T-helper 1 cell treated with Interleukin-12 subunit alpha and Interleukin-12 subunit beta and Interleukin-4 antibody, amounts not matched to agents 30 ng/mL and 1 ng/mL, for 36 hours (primary cell): ENCODE results near the gene ACTR2. TPM values are rescaled to one million over a fixed set of nuclear protein-coding genes. Genes with fewer than 3 reads are reported as not detected.

ENCODE experiments used
- intact Hi-C: fragments of 100-400 bp; cut with micrococcal nuclease; formaldehyde crosslinking; loops from one replicate; pipeline ENCODE4 v1.15.1; 2024
- total RNA-seq: library from RNA; stranded (reverse); gene quantifications from 2 replicates; pipeline ENCODE4 v1.2.3, GENCODE V29; 2022

ACTR2 gene
- total RNA-seq, 1 donor from 2014 or later: 436 TPM

DNA sequence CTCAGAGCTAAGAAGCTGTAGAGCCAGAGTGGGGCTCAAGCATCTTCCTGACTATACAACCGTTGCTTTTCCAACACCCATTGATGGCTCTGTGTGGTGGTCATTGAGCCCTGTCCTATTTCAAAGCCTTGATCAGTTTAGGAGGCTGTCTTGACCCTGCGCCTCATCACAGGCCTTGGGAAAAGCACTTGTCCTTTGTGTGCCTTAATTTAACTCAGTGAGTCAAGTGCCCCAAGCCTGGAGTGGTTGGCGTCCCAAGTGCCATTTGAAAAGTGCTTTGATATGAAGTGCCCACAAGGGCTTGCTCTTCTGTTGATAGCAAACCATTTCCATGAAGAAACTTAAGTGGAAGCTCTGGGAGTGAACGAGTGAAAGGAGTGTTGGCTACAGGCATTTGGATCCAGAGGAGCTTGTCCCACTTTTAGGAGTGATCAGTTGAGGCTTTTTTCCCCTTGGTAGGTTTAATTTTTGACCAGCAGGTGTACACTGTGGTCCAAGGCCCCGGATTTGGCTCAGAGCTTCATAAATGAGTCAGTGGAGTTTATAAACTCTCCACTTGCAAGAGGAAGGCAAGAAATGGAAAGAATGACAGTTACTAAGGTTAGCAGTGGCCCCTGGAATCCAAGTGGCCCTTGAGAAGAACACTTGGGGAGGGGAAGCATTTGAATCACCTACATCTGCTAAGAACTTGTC, 50.3 kb downstream of the ACTR2 start:
- intact Hi-C loops: no loop called here

DNA sequence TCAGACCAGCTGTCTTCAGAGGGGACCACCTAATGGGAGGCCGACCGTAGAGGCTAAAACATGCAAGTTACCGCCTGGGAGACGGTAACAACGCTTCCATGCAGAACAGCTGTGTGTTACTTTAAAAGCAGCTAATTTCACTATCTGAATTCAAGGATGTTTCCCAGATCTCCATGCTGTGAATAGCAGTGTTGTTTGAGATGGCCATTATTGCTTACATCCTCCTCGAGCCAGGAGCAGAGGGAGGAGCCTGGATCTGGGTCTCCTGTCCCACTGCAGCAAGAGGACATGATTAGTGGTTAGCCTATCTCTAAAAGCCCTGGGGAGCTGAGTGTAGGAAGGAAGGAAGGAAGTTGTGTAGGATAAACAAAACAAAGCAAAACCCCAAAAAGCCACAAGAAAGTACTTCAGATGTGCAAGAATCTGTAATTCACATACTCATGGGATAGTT, 50.9 kb downstream of the ACTR2 start:
- intact Hi-C loops: no loop called here

DNA sequence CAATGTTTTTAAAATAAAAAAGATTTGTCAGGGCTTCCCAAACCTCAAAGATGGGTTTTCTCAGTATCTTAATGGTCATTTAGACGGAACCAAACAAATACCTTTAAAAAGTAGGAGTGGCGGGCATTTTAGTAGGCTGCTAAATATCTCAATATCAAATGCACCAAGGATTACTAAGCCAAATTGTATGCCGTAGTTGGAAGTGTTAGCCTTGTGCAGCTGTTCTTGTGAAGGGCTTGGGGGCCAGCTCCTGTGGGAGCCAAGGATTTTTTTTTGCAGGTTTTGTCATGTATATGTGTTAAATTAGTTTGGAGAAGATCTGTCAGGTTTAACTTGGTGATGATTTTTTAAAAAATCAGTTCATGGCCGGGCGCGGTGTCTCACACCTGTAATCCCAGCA, 52.1 kb downstream of the ACTR2 start:
- intact Hi-C loops: no loop called here

DNA sequence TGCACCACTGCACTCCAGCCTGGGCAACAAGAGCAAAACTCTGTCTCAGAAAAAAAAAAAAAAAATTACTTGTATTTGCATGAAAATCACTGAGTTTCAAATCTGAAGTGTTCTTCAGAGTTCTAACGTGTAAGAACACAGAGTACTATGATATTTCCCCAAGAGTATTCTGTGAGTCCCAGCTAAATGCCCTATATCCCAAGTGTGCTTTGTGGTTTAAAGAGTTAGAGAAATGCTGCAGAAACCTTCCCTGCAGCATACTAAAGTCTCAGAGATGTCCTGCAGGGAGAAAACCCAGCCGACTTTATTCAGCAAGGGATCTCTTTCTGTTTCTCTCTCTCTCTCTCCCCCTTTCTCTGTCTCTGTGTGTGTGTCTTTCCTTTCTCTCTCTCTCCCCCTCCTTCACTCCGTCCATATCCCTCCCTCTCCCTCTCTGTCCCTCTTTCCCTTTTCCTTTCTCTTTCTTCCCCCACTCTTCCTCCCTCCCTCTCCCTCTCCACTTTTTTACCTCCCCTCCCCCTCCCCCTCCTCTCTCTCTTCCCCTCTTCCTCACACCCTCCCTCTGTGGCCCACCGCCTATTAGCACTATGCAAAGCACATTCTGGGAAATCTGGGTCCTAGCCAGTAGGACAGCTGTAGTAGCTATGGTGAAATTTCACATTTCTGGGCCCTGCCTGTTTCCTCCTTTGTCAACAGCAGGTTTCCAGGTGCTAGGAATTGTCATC, 54.2 kb downstream of the ACTR2 start:
- intact Hi-C loops: no loop called here

DNA sequence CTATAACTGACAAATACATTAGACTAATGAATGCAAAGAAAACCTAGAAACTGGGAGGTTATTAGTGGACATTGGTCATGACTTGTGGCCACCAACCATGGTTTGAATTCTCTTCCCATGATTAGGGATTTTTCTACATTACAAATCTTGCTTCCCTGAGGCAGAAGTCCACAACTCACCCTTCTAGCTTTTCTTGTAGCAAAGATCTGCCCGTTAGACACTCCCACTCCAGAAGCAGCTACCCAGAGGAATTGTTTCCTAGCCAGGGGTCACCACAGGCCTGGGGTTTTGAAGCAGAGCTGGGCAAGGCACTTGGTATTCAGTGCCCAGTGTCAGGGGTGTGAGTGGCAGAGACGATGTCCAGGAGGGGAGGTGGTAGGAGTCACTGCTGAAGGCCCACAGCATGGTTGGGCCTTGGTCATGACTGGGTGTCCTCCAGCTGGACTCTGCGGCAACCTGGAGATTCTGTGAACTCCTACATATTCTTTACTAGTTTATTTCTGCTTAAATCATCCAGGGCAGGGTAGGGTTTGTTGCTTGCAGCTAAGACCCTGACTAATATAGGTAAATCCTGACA, 54.9 kb downstream of the ACTR2 start:
- intact Hi-C loops: no loop called here

DNA sequence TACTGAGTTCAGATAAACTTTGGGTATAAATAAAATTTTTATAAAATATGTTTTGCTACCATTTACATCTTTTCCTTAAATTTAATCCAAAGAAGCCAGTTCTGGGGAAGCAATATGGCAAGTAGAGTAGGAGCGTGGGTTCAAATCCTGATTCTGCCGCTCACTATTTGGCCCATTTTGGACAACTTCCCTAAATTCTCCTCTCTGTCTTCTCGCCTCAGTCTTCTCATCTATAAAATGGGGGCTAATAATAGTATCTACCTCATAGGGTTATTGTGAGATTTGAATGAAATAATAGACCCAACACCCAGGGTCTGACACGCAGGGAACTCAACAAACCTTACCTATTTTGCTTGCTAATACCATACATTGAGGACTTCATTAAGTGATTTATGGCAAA, 59.7 kb downstream of the ACTR2 start:
- intact Hi-C loops: no loop called here

DNA sequence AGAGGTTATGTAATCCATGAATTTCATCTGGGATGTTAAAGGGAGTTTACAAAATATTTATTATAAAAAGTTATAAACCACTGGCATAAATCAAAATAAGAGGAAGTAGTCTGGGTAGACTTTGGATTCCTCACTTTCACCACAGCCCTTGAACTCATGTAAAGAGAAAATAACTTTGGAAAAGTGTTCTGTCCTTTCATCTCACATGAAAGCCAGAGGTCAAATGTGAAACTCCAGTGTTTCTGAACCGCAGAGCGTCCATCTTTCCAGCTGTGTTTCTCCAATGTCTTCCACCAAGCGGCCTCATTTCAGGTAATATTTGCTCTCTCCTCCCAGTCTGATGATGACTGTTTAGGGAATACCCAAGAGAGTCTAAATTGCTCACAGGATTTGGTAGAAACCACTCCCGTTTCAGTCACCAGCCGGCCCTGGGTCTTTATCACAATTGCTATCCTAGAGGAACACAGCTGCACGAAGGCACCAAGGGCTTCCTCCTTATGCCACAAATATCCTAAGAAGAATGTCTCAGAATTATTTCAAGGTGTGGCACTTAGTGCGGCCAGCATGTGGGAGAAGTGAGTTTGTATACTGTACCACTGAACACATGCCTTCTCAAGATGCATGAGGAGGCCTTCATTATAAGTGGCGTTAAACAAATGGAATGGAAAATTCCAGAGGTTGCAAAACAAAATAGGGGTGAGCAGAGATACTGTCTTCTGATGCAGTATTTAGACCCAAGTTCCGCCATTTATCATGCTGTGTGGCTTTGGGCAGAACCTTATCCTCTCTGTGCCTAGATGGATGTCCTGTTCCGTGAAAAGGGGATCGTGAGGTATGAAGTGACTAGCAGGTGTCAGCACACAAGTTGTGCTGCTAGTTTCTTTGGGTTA, 63.8 kb downstream of the ACTR2 start:
- intact Hi-C loops: no loop called here

DNA sequence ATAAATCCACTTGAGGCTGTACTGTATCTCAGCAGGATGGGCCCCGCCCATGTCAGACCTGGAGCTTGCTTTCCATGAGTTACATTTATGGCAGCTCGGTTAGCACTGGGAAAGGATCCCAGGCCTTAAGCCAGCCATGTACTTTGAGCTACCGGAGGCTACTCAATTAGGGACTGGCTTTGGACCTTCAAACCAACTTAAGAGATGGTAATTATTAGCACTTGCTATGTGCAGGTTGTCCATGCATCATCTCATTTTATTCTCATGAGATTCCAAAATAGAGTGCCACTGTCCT, 64.4 kb downstream of the ACTR2 start:
- intact Hi-C loops: no loop called here

DNA sequence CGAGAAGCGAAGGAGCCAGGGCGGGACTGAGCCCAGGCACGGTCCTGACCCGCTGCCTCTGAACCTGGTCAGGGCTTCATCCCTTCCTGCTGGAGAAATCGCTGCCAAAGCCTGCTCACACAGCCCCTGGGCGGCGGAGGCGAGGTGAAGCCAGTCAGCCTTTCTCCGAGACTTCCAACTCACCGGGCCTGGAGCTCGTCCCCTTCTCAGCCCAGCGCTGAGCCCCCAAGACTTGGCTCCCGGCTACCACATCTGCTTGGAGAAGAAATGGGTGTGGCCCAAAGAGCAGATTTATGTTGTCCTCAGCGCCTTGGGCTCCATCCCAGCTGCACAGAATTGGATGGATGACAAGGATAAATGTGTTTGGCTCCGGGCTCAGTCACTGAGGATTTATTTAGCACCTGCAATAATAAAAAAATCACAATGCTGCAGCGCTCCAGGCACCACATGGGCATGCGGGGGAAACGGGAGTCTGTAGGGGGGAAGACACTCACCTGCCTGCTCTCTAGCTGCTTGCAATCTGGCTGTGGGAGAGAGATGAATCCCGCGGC, 64.9 kb downstream of the ACTR2 start:
- intact Hi-C loops: no loop called here

DNA sequence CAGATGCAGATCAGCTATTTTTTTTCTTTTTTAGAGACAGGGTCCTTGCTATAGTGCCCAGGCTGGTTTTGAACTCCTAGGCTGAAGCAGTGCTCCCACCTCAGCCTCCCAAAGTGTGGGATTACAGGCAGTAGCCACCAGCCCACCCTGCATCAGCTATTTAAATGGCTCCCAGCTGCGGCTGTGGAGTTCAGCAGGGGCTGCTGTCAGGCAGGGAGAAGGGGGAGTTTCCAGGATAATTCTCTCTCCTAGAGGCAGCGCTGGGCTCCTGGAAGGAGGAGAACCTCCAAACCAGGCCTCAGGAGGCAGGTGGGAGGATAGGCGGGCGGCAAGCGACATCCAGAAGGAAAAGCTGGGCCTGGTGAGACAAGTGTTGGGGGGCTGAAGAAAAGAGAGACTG, 65.7 kb downstream of the ACTR2 start:
- intact Hi-C loops: no loop called here

DNA sequence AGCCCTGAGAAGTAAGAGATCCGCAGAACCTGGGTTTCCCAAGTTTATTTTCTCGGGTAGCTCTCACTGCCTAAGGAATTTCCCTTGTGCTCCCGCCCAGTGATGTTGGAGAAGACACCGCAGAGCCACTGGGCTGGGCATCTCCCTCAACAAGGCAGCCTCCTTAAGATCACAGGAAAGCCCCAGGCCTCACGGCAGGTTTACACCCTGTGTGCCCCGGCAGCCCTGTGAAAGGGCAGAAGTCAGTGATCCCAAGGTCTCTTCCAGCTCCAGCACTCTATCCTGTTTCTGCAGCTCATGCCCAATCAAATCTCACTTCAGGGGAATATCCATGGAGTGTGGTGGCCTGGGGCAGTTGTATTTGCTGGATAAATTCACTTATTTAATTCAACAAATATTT, 66.5 kb downstream of the ACTR2 start:
- intact Hi-C loops: no loop called here

DNA sequence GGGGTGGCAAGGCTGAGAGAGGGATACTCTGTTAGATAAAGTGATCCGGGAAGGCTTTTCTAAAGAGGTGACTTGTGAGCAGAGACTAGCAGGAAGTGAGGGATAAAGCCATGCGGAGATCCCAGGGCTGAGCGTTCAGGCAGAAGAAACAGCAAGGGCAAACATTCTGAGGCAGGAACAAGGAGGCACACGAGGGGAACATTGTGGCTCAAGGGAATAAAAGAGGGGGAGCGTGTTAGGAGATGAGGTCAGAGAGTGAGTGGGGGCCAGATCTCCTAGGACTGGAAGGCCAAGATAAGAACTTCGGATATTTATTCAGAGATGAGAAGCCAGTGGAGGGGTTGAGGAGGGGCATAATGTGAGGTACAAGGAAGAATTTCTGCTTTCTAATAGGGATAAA, 67.1 kb downstream of the ACTR2 start:
- intact Hi-C loops: no loop called here

DNA sequence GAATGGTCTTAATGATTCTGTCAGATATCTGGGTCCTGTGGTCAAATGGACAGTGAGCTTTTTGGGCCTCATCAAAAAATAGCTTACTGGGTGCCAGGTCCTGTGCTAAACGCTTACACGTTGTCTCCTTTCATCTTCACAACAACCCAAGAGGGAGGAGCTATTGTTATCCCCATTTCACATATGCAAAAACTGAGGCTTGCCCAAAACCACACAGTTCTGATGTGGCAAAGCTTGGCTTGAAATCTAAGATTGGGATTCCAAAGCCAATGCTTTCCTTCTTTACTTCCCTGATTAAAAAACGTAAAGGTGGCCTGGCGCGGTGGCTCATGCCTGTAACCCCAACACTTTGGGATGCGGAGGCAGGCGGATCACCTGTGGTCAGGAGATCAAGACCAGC, 69.3 kb downstream of the ACTR2 start:
- intact Hi-C loops: no loop called here

DNA sequence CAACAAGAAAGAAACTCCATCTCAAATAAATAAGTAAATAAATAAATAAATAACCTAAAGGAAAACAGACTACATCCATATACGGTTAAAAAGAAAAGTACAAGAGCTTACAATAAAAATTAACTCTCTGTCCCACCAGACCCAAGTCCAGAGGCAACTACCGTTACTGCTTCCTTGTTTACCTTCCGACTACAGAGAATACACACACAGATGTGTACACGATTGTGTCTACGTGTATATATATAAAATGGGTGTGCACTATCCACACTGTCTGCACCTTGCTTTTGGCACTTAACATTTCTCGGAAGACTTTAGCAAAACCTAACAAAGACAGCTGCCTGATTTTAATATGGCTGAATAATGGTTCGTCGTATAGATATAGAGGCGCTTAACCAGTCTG, 69.9 kb downstream of the ACTR2 start:
- intact Hi-C loops: no loop called here

DNA sequence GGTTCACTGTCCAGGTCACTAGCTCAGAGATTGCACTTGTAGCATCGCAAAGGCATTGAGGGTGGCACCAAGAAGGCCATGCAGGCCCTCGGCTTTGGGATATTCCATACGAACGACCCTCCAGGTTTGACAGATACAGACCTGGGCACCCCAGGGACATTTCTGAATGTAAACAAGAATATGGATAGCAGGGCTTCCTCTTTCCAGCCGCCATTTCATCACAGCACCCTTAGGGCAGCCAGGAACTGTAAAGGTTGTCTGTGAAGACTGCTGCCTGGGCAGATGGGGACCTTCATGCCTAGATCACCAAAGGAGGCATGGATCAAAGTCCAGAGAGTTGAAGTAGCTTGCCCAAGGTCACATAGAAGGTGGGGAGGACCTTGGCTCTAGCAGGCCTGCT, 70.5 kb downstream of the ACTR2 start:
- intact Hi-C loops: no loop called here

DNA sequence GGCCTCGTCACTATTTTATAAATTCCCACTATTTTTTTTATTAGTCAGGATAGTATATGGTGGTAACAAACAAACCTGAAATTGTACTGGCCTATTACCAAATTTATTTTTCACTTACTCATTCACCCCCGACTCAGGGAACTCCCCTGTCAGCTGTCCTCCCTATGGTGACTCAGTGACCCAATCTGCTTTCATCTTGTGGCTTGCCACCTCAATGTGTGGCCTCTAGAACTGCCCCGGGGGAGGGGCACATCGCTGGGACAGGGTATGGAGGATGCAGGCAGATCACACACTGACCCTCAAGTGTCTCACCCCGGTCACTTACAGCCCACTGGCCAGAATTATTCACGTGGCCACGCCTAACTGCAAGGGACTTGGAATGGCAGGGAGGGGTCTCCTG, 71.6 kb downstream of the ACTR2 start:
- intact Hi-C loops: no loop called here

DNA sequence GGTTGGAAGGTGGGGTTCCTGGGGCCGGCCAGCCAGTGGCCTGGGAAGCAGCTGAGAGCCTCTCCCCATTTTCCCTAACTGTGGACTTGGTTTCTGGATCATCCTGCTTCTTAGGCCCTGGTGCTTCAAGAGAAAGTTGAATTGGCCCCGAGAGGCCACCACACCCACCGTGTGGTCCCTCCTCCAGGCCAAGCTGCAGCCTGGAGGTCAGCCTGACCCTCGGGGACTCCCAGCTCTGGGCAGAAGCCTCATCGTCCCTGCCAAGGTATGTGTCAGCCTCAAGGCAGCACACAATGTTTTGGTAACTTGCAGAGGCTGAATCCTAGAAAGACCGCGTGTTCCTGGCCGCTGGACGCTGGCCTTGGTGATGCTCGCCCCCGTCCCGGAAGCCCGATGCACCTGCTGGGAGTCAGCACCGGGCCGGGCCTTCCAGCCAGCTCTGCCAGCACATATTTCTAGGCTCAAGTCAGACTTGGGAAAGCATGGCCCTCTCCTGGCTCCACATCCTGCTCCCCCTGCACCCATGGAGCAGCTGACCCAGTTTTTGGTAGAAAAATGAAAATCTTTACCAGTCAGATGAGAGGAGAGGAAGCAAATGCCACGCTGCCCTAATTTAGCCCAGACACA, 72.6 kb downstream of the ACTR2 start:
- intact Hi-C loops: loop anchor here (2.0 kb wide), 2 partner anchors 59 to 243 kb away; partner anchors contain the start of gene CEP68

DNA sequence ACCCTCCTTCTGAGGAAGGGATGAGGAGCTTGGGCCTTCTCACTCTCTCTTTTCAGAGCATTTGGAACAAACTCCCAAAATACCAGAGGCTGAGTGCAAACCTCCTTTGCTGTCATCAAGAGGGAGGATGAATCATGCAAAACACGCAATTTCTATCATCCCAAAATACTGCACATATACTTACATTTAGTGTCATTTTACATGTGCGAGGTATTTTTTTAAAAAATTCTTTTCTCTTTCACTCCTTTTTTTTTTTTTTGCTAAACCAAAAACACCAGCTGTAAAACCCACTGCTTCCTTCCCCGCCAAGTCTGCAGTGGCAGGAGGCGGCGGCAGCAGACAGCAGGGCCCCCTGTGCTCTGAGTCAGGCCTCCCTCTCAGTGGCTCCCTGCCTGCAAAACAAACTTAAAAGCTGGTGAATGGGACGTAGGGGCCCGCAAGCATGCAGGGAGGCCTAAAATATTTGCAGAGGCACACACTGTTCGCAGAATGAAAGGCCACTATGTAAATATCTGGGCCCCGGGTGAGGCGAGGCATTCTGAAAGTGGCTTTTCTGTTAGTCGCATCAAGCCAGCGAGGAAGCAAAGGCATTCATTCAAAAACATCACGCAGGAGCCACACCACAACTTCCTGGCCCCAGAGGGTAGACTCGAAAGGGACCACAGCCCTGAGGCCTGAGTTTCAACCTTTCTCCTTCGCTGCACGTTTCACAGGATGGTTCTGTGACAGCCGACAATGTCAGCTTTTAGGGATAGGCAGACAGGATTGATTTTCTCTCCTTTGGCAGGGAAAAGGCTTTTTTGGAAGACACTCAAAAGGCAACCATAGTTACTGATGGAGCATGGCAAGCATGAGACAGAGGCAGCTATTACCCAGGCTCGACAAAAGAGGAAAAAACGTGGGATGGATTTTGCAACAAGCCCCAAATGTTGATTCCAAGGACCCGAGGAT, 73.4 kb downstream of the ACTR2 start:
- intact Hi-C loops: loop anchor here (1.0 to 2.0 kb wide), 6 partner anchors 58 to 252 kb away; partner anchors contain the start of genes ACTR2 and CEP68

DNA sequence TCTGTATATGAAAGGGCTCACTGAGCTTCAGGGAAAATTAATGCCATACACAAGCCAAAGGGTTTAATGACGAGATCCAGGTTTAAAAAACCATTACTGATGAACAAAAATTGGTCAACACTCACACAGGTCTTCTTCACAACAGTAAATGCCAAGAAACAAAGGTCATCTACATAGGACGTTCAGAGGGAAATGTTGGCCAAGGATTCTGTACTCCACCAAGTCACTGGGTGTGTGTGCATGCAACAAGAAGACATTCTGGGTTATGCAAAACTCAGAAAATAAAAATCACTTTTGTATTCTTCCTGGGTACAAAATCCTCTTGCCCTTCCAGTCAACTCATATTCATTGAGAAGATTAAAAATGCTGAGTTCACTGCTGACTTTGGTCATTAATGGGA, 78.3 kb downstream of the ACTR2 start:
- intact Hi-C loops: no loop called here

DNA sequence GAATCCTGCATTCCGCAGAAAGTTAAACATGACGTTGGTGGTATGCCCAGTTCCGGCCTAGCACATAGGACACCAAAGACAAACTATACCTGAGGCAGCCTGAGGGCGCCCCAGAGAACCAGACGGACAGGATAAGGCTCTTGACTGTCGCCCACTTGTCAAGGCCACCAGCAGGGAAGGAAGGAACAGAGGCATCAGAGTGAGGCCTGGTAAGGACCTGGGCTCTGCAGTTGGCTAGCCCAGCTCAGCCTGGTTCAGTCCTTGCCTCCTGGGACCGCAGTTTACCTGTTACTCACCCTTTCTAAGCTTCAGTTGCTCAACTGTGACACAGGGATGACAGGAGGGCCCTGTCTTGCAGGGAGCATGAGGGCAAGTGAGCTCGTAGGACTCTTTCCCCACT, 82.1 kb downstream of the ACTR2 start:
- intact Hi-C loops: no loop called here
